GM12872 (cell line): Measurements from ENCODE around the gene UNC45B.

Experiments
- CTCF ChIP-seq: IDR thresholded peaks from 3 replicates; pipeline ENCODE4 v1.5.1; 2011; ENCODE audit warnings: low read depth, mild to moderate bottlenecking, low read length, moderate library complexity; ENCODE audit not compliant: insufficient read depth

The UNC45B gene

GRCh38 chr17:35117984-35118383 is 29.6 kb upstream of the UNC45B start:
- TF ChIP-seq CTCF, result peak; percentile 65

DNA sequence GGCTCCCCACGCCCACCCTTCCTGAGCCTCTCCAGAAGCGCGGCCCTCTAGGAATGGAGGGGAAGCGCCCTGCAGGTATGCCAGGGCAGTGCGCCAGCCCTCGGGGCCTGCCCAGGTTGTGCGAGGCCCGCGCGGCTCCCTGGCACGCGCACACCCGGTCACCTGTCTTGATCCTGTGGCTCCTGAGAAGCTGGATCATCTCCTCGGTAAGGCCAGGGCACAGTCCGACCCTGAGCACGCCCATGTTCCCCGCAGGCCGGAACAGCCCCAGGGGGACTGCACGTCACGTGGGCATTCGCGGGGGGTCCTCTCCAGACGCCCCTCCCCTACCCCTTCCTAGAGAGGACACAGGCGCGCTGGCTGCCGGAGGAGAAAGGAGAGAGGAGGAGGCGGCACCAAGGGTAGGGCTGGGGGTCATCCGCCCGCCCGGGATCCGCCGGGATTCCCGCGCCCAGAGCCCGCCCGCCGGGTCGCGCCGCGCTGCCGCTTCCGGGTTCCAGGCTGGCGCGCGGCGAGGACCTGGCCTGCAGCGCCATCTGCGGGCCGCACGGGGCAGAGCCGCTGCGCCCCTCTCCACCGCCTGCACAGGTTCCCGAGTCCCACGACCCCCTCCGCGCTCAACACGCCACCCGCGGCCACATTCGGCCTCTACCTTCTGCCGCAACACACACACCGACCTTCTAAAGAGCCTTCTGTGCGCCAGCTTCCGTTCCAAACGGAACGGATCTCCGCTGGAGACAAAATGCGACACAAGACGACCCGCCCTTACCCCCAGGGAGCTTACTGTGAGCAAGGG is 28.0 kb upstream of the UNC45B start, which contains the start of gene RAD51D:
Gene RAD51D (minus strand): TSS at position 491 of the 796 bp plus-strand sequence. CDS start 247 bp downstream, at position 244.
- TF ChIP-seq CTCF, result peak; percentile 86

- no peak for TF ChIP-seq CTCF
Observed at GRCh38 chr17:35121315-35121714, 26.3 kb upstream of the UNC45B start, which contains the start of gene FNDC8. Gene FNDC8, plus strand, starts transcription at chr17:35121615. Its CDS starts 79 bp downstream, at chr17:35121694.

DNA sequence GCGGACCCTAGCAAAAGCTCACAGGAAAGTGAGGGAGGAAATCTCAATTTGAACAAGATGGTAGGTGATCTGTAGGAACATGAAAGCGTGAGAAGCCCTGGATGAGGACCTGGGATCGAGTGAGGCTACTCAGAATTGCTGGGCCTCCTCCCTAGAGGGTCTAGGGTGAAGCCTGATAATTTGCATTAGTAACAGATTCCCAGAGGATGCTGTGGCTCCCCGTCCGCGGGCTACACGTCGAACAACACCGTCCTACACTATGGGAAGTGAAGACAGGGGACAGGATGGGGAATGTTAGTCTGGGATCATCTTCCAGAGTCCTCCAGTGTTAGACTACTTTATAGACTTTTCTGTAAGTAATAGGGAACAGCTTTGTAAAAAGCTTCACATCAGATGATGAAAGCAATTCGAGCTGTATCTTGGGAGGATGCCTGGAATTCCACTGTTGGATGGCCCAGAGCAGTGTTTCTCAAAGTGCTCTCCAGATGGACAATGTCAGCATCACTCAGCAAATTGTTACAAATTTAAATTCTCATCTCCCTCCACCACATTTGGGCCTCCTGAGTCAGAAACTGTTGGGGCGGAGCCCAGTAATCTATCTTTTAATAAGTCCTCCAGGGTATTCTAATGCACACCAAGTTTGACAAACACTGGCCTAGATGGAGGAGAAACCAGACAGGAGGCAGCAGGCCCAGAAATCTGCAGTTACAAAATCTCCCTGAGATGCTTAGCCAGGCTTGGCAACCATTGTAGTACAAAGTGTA is 19.7 kb upstream of the UNC45B start:
- TF ChIP-seq CTCF, result no peak

GRCh38 chr17:35129154-35129972 is 18.3 kb upstream of the UNC45B start:
- no peak for TF ChIP-seq CTCF

DNA sequence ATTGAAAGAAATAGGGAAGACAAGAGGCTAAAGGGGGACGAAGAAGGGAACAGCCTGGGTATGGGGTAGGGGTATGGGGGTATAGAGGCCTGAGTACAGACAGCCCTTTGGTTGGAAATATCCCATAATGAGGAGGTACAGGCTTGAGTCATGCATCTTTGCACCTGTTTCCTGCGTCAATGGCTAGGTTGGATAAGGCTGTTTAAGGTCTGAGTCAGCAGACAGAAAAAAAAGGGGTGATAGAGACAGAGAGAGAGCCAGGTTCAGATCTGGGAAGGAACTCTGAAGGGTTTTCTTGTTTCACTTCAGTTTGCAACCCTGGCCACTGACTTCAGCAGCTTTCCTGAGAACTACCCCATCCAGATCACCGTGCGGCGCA is 17.7 kb upstream of the UNC45B start:
- no peak for TF ChIP-seq CTCF

DNA sequence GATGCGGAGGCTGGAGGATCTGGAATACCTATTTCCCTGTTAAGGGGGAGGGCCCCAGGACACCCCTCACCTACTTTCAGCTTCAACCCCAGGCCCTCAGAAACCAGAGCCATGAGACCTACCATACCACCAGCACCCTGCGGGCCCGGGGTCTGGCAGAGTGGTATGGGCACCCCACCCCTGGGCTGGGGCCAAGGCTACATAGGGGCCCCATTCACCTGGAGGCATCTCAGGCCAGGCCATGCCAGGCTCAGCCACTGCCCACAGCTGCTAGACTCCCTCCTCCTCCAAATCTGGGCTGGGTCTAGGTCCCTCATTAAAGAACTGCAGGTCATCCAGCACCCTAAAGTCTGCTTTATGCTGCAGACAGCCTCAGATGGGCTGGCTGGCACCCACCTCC is 17.2 kb upstream of the UNC45B start:
- no peak for TF ChIP-seq CTCF
